Measurements from ENCODE around the gene ZFAND3.

ZFAND3 gene

GRCh38 chr6:38067263-38067980 is 247.9 kb downstream of the ZFAND3 start:
- 100% methylated on average over 1 of the region's 2 CpGs for WGBS, 2 experiments (ENCODE audit: insufficient coverage in 2 of 2)
- H3K4me1 ChIP-seq (ENCODE audit: control insufficient read depth, insufficient read depth, low read length, poor library complexity, severe bottlenecking): no peaks in the 10 kb centered on the region

GRCh38 chr6:38068854-38069590 is 249.5 kb downstream of the ZFAND3 start:
- H3K9me3 ChIP-seq (ENCODE audit: control insufficient read depth, low read length): no peaks in the 10 kb centered on the region
- H3K27ac ChIP-seq (ENCODE audit: low read depth, low read length, severe bottlenecking): no peak overlapping the region
- H3K4me1 ChIP-seq (ENCODE audit: control insufficient read depth, insufficient read depth, low read length, poor library complexity, severe bottlenecking): no peaks in the 10 kb centered on the region
- no peak overlapping the region for H3K4me3 ChIP-seq (ENCODE audit: extremely low read depth, insufficient read depth, low read length, poor library complexity, severe bottlenecking)
- WGBS, 2 experiments (ENCODE audit: insufficient coverage in 2 of 2): 90 to 96% methylated on average over 5 to 6 of the region's 7 CpGs
- peaks cover 17% of the 10 kb centered on the region for H3K36me3 ChIP-seq (ENCODE audit: control insufficient read depth, insufficient read depth, low read length)

More at GRCh38 chr6:38067263-38067980, 247.9 kb downstream of the ZFAND3 start:
- no peaks in the 10 kb centered on the region for H3K9me3 ChIP-seq (ENCODE audit: control insufficient read depth, low read length)
- H3K36me3 ChIP-seq (ENCODE audit: control insufficient read depth, insufficient read depth, low read length): peaks cover 27% of the 10 kb centered on the region
- no peak overlapping the region for H3K27ac ChIP-seq (ENCODE audit: low read depth, low read length, severe bottlenecking)
- no peak overlapping the region for H3K4me3 ChIP-seq (ENCODE audit: extremely low read depth, insufficient read depth, low read length, poor library complexity, severe bottlenecking)

- H3K4me1 ChIP-seq (ENCODE audit: control insufficient read depth, insufficient read depth, low read length, poor library complexity, severe bottlenecking): no peaks in the 10 kb centered on the region
- H3K36me3 ChIP-seq (ENCODE audit: control insufficient read depth, insufficient read depth, low read length): peaks cover 14% of the 10 kb centered on the region
- no peak overlapping the region for H3K4me3 ChIP-seq (ENCODE audit: extremely low read depth, insufficient read depth, low read length, poor library complexity, severe bottlenecking)
- no peaks in the 10 kb centered on the region for H3K9me3 ChIP-seq (ENCODE audit: control insufficient read depth, low read length)
- 89 to 93% methylated on average over 2 to 3 of the region's 4 CpGs for WGBS, 2 experiments (ENCODE audit: insufficient coverage in 2 of 2)
- H3K27ac ChIP-seq (ENCODE audit: low read depth, low read length, severe bottlenecking): no peak overlapping the region
Measured at GRCh38 chr6:38077488-38078030, 258.0 kb downstream of the ZFAND3 start.

GRCh38 chr6:38078671-38079070 is 259.1 kb downstream of the ZFAND3 start:
- H3K27ac ChIP-seq (ENCODE audit: low read depth, low read length, severe bottlenecking): no peak overlapping the region
- H3K9me3 ChIP-seq (ENCODE audit: control insufficient read depth, low read length): no peaks in the 10 kb centered on the region
- no peaks in the 10 kb centered on the region for H3K4me1 ChIP-seq (ENCODE audit: control insufficient read depth, insufficient read depth, low read length, poor library complexity, severe bottlenecking)
- 93% methylated on average over 2 of the region's 4 CpGs; no CpG with 5 or more reads in 1 of the 2 experiments for WGBS, 2 experiments (ENCODE audit: insufficient coverage in 2 of 2)
- H3K36me3 ChIP-seq (ENCODE audit: control insufficient read depth, insufficient read depth, low read length): peaks cover 19% of the 10 kb centered on the region
- no peak overlapping the region for H3K4me3 ChIP-seq (ENCODE audit: extremely low read depth, insufficient read depth, low read length, poor library complexity, severe bottlenecking)

GRCh38 chr6:38079107-38079506 is 259.6 kb downstream of the ZFAND3 start:
- Histone ChIP-seq H3K4me1 (ENCODE audit: control insufficient read depth, insufficient read depth, low read length, poor library complexity, severe bottlenecking) (no peaks in the 10 kb centered on the region), H3K4me3 (ENCODE audit: extremely low read depth, insufficient read depth, low read length, poor library complexity, severe bottlenecking) (no peak overlapping the region), H3K9me3 (ENCODE audit: control insufficient read depth, low read length) (no peaks in the 10 kb centered on the region), H3K36me3 (ENCODE audit: control insufficient read depth, insufficient read depth, low read length) (peaks cover 19% of the 10 kb centered on the region), H3K27ac (ENCODE audit: low read depth, low read length, severe bottlenecking) (no peak overlapping the region)
- WGBS, 2 experiments (ENCODE audit: insufficient coverage in 2 of 2): no CpG with 5 or more reads among the region's 1 CpG

GRCh38 chr6:38079537-38079936 is 260.0 kb downstream of the ZFAND3 start:
- WGBS, 2 experiments (ENCODE audit: insufficient coverage in 2 of 2): no CpG with 5 or more reads among the region's 1 CpG
- no peak overlapping the region for H3K27ac ChIP-seq (ENCODE audit: low read depth, low read length, severe bottlenecking)
- H3K36me3 ChIP-seq (ENCODE audit: control insufficient read depth, insufficient read depth, low read length): peaks cover 17% of the 10 kb centered on the region
- H3K4me3 ChIP-seq (ENCODE audit: extremely low read depth, insufficient read depth, low read length, poor library complexity, severe bottlenecking): no peak overlapping the region
- H3K9me3 ChIP-seq (ENCODE audit: control insufficient read depth, low read length): no peaks in the 10 kb centered on the region
- H3K4me1 ChIP-seq (ENCODE audit: control insufficient read depth, insufficient read depth, low read length, poor library complexity, severe bottlenecking): no peaks in the 10 kb centered on the region

- Histone ChIP-seq H3K4me3 (ENCODE audit: extremely low read depth, insufficient read depth, low read length, poor library complexity, severe bottlenecking) (no peak overlapping the region), H3K9me3 (ENCODE audit: control insufficient read depth, low read length) (no peaks in the 10 kb centered on the region)
- 100% methylated on average over 1 of the region's 3 CpGs; no CpG with 5 or more reads in 1 of the 2 experiments for WGBS, 2 experiments (ENCODE audit: insufficient coverage in 2 of 2)
Measured at GRCh38 chr6:38080360-38080759, 260.8 kb downstream of the ZFAND3 start.

GRCh38 chr6:38080889-38081288 is 261.4 kb downstream of the ZFAND3 start:
- 100% methylated on average over 1 of the region's 2 CpGs; no CpG with 5 or more reads in 1 of the 2 experiments for WGBS, 2 experiments (ENCODE audit: insufficient coverage in 2 of 2)
- Histone ChIP-seq H3K9me3 (ENCODE audit: control insufficient read depth, low read length) (no peaks in the 10 kb centered on the region), H3K4me3 (ENCODE audit: extremely low read depth, insufficient read depth, low read length, poor library complexity, severe bottlenecking) (no peak overlapping the region), H3K4me1 (ENCODE audit: control insufficient read depth, insufficient read depth, low read length, poor library complexity, severe bottlenecking) (no peaks in the 10 kb centered on the region), H3K36me3 (ENCODE audit: control insufficient read depth, insufficient read depth, low read length) (peaks cover 20% of the 10 kb centered on the region), H3K27ac (ENCODE audit: low read depth, low read length, severe bottlenecking) (no peak overlapping the region)

More at GRCh38 chr6:38080360-38080759, 260.8 kb downstream of the ZFAND3 start:
- H3K27ac ChIP-seq (ENCODE audit: low read depth, low read length, severe bottlenecking): no peak overlapping the region
- H3K36me3 ChIP-seq (ENCODE audit: control insufficient read depth, insufficient read depth, low read length): peaks cover 20% of the 10 kb centered on the region
- H3K4me1 ChIP-seq (ENCODE audit: control insufficient read depth, insufficient read depth, low read length, poor library complexity, severe bottlenecking): no peaks in the 10 kb centered on the region

GRCh38 chr6:38085031-38085430 is 265.5 kb downstream of the ZFAND3 start:
- H3K4me3 ChIP-seq (ENCODE audit: extremely low read depth, insufficient read depth, low read length, poor library complexity, severe bottlenecking): no peak overlapping the region
- no peaks in the 10 kb centered on the region for H3K9me3 ChIP-seq (ENCODE audit: control insufficient read depth, low read length)
- H3K27ac ChIP-seq (ENCODE audit: low read depth, low read length, severe bottlenecking): no peak overlapping the region
- no peaks in the 10 kb centered on the region for H3K4me1 ChIP-seq (ENCODE audit: control insufficient read depth, insufficient read depth, low read length, poor library complexity, severe bottlenecking)
- peaks cover 23% of the 10 kb centered on the region for H3K36me3 ChIP-seq (ENCODE audit: control insufficient read depth, insufficient read depth, low read length)

GRCh38 chr6:38086346-38086745 is 266.8 kb downstream of the ZFAND3 start:
- H3K4me1 ChIP-seq (ENCODE audit: control insufficient read depth, insufficient read depth, low read length, poor library complexity, severe bottlenecking): no peaks in the 10 kb centered on the region
- no peaks in the 10 kb centered on the region for H3K9me3 ChIP-seq (ENCODE audit: control insufficient read depth, low read length)
- H3K4me3 ChIP-seq (ENCODE audit: extremely low read depth, insufficient read depth, low read length, poor library complexity, severe bottlenecking): no peak overlapping the region
- WGBS, 2 experiments (ENCODE audit: insufficient coverage in 2 of 2): no CpG with 5 or more reads among the region's 2 CpGs
- H3K27ac ChIP-seq (ENCODE audit: low read depth, low read length, severe bottlenecking): no peak overlapping the region
- peaks cover 23% of the 10 kb centered on the region for H3K36me3 ChIP-seq (ENCODE audit: control insufficient read depth, insufficient read depth, low read length)
